Left forelimb (tissue), 1 donor: ENCODE results near the gene STAM2.
"Not testable (repeated sequence)": the region's sequence is repeated elsewhere in the genome, so short reads cannot be mapped to it uniquely, and the experiment has no call there.

Source experiments
- DNase-seq: peaks from one replicate; pipeline ENCODE4 v3.0.0-alpha.2; 2018; ENCODE audit warnings: low spot score

The STAM2 gene

GRCh38 chr2:152106464-152106863 is 69.1 kb downstream of the STAM2 start:
- no peak for DNase-seq

GRCh38 chr2:152103271-152103670 is 72.3 kb downstream of the STAM2 start:
- no peak for DNase-seq

GRCh38 chr2:152100961-152101360 is 74.6 kb downstream of the STAM2 start:
- no peak for DNase-seq

- DNase-seq: no peak
Observed at GRCh38 chr2:152099367-152100050, 76.1 kb downstream of the STAM2 start.

- DNase-seq: peak; percentile 70
Observed at GRCh38 chr2:152098496-152099366, 76.8 kb downstream of the STAM2 start, which contains the start of gene CACNB4. CACNB4 (minus strand) TSS chr2:152099044.

- DNase-seq: peak; percentile 70
Observed at GRCh38 chr2:152097801-152098495, 77.6 kb downstream of the STAM2 start.

- DNase-seq: no peak
Observed at GRCh38 chr2:152097290-152097800, 78.2 kb downstream of the STAM2 start.

GRCh38 chr2:152095146-152095545 is 80.4 kb downstream of the STAM2 start:
- no peak for DNase-seq

GRCh38 chr2:152094014-152094413 is 81.5 kb downstream of the STAM2 start:
- DNase-seq: no peak

- DNase-seq: no peak
Observed at GRCh38 chr2:152093464-152093863, 82.1 kb downstream of the STAM2 start.

- no peak for DNase-seq
Observed at GRCh38 chr2:152092095-152092494, 83.5 kb downstream of the STAM2 start.

GRCh38 chr2:152090726-152091125 is 84.8 kb downstream of the STAM2 start:
- not testable (repeated sequence) for DNase-seq

- DNase-seq: no peak
Observed at GRCh38 chr2:152089238-152089637, 86.3 kb downstream of the STAM2 start.

GRCh38 chr2:152088006-152088405 is 87.6 kb downstream of the STAM2 start:
- DNase-seq: no peak

- DNase-seq: no peak
Observed at GRCh38 chr2:152086231-152086630, 89.3 kb downstream of the STAM2 start.

GRCh38 chr2:152084076-152084475 is 91.5 kb downstream of the STAM2 start:
- DNase-seq: no peak

- no peak for DNase-seq
Observed at GRCh38 chr2:152083202-152083875, 92.2 kb downstream of the STAM2 start.

GRCh38 chr2:152078662-152079061 is 96.9 kb downstream of the STAM2 start:
- DNase-seq: no peak

- no peak for DNase-seq
Observed at GRCh38 chr2:152078023-152078422, 97.5 kb downstream of the STAM2 start.

GRCh38 chr2:152075461-152076050 is 100.0 kb downstream of the STAM2 start:
- no peak for DNase-seq

- no peak for DNase-seq
Observed at GRCh38 chr2:152072011-152072410, 103.6 kb downstream of the STAM2 start.
